IMR-90 (cell line): ENCODE results near the gene LDLRAD4. TPM values are rescaled to one million over a fixed set of nuclear protein-coding genes. Genes with fewer than 3 reads are reported as not detected.

ENCODE experiments used
- ATAC-seq: fragments of 200-7000 bp; cut with Tn5 transposase; 2 replicates; pipeline ENCODE4 v1.9.1; 2020; ENCODE audit warnings: low read depth, mild to moderate bottlenecking, moderate library complexity
- BruUV-seq: library from RNA; stranded (reverse); fragments of 400-500 nt; replicated peaks from 2 replicates; lab custom pipeline; 2021; lab: Mats Ljungman, UMichigan
- CTCF ChIA-PET: fragments of 300-600 bp; formaldehyde crosslinking; extraction: SDS; loops from one replicate; lab custom pipeline; 2021; ENCODE audit warnings: antibody characterized with exemption; lab: Yijun Ruan, JAX
- POLR2A ChIA-PET: fragments of 300-600 bp; sonication (Branson Sonifier 250); formaldehyde crosslinking; loops from one replicate; lab custom pipeline; 2022; ENCODE audit warnings: antibody characterized with exemption; ENCODE audit not compliant: unreplicated experiment; lab: Charles Lee
- DNase-seq: peaks from one replicate; pipeline ENCODE4 v3.0.0; 2013
- H2AFZ ChIP-seq: replicated peaks from 2 replicates; pipeline ENCODE3; 2013; ENCODE audit warnings: low read length, mild to moderate bottlenecking; ENCODE audit not compliant: poor library complexity
- H2AK5ac ChIP-seq: 2 replicates; pipeline ENCODE4 v1.6.1; 2013; ENCODE audit warnings: low read depth, low read length, inconsistent platforms
- H2AK9ac ChIP-seq: replicated peaks from 2 replicates; pipeline ENCODE3; 2013; ENCODE audit warnings: mild to moderate bottlenecking, low read depth, low read length, moderate library complexity; ENCODE audit not compliant: poor library complexity
- H2BK120ac ChIP-seq: 2 replicates; pipeline ENCODE4 v1.6.1; 2013; ENCODE audit warnings: low read depth, low read length, inconsistent platforms
- H2BK15ac ChIP-seq: 3 replicates; pipeline ENCODE4 v1.6.1; 2013; ENCODE audit warnings: low read depth, low read length, inconsistent platforms
- H2BK20ac ChIP-seq: 2 replicates; pipeline ENCODE4 v1.6.1; 2013; ENCODE audit warnings: low read depth, mild to moderate bottlenecking, inconsistent platforms, low read length, moderate library complexity
- H2BK5ac ChIP-seq: 2 replicates; pipeline ENCODE4 v1.6.1; 2013; ENCODE audit warnings: mild to moderate bottlenecking, low read depth, low read length, inconsistent platforms; ENCODE audit not compliant: poor library complexity, severe bottlenecking
- H3K14ac ChIP-seq: replicated peaks from 2 replicates; pipeline ENCODE4 v1.6.1; 2013; ENCODE audit warnings: low read depth, low read length, inconsistent platforms
- H3K18ac ChIP-seq: 2 replicates; pipeline ENCODE4 v1.6.1; 2013; ENCODE audit warnings: low read depth, low read length, control low read depth
- H3K23ac ChIP-seq: 2 replicates; pipeline ENCODE4 v1.6.1; 2013; ENCODE audit warnings: low read depth, low read length, inconsistent platforms
- H3K27ac ChIP-seq: 2 replicates; pipeline ENCODE4 v1.5.1; 2013; ENCODE audit warnings: mild to moderate bottlenecking, control low read depth, low read length; ENCODE audit not compliant: insufficient read depth
- H3K27me3 ChIP-seq: 2 replicates; pipeline ENCODE4 v1.6.1; 2013; ENCODE audit warnings: low read length; ENCODE audit not compliant: control insufficient read depth, insufficient read depth
- H3K36me3 ChIP-seq: 2 replicates; pipeline ENCODE4 v1.6.1; 2013; ENCODE audit warnings: low read length, mixed read lengths; ENCODE audit not compliant: control insufficient read depth, insufficient read depth
- H3K4ac ChIP-seq: 2 replicates; pipeline ENCODE4 v1.6.1; 2013; ENCODE audit warnings: low read depth, low read length, inconsistent platforms
- H3K4me1 ChIP-seq: 2 replicates; pipeline ENCODE4 v1.6.1; 2013; ENCODE audit warnings: low read length, mixed read lengths; ENCODE audit not compliant: control insufficient read depth, insufficient read depth
- H3K4me2 ChIP-seq: 2 replicates; pipeline ENCODE4 v1.6.1; 2013; ENCODE audit warnings: low read depth, mild to moderate bottlenecking, control low read depth, low read length, moderate library complexity
- H3K4me3 ChIP-seq: 2 replicates; pipeline ENCODE4 v1.5.1; 2013; ENCODE audit warnings: low read depth, mild to moderate bottlenecking, control low read depth, low read length, moderate library complexity; ENCODE audit not compliant: insufficient read depth
- H3K56ac ChIP-seq: 2 replicates; pipeline ENCODE4 v1.6.1; 2013; ENCODE audit warnings: low read length, inconsistent platforms; ENCODE audit not compliant: insufficient read depth; ENCODE audit errors: extremely low read depth
- H3K79me1 ChIP-seq, 2 experiments: 2 replicates each; pipeline ENCODE4 v1.6.1; 2013; ENCODE audit warnings: low read length in 2 of 2, inconsistent platforms in 1 of 2, low read depth in 1 of 2
- H3K9ac ChIP-seq: 2 replicates; pipeline ENCODE4 v1.6.1; 2013; ENCODE audit warnings: low read depth, low read length, control low read depth
- H3K9me1 ChIP-seq: 2 replicates; pipeline ENCODE4 v1.6.1; 2013; ENCODE audit warnings: low read length, inconsistent platforms; ENCODE audit not compliant: insufficient read depth
- H3K9me3 ChIP-seq: 2 replicates; pipeline ENCODE4 v1.6.1; 2013; ENCODE audit warnings: low read length; ENCODE audit not compliant: control insufficient read depth, insufficient read depth
- H4K20me1 ChIP-seq: 2 replicates; pipeline ENCODE4 v1.6.1; 2013; ENCODE audit warnings: low read length, inconsistent platforms; ENCODE audit not compliant: insufficient read depth
- H4K5ac ChIP-seq: 2 replicates; pipeline ENCODE4 v1.6.1; 2013; ENCODE audit warnings: mild to moderate bottlenecking, low read depth, low read length, control low read depth
- H4K8ac ChIP-seq, 2 experiments: 2 replicates each; pipeline ENCODE4 v1.6.1; 2013; ENCODE audit warnings: low read depth in 2 of 2, low read length in 2 of 2, control low read depth in 1 of 2, inconsistent platforms in 1 of 2
- H4K91ac ChIP-seq: 2 replicates; pipeline ENCODE4 v1.6.1; 2013; ENCODE audit warnings: low read depth, low read length, inconsistent platforms; ENCODE audit not compliant: insufficient read depth
- ELK1 ChIP-seq: fragments of 150-350 bp; IDR thresholded peaks from 2 replicates; pipeline ENCODE4 v1.6.1; 2016; ENCODE audit warnings: low read depth, mild to moderate bottlenecking, low read length, moderate library complexity, borderline replicate concordance
- MXI1 ChIP-seq: IDR thresholded peaks from 2 replicates; pipeline ENCODE4 v1.6.1; 2012; ENCODE audit warnings: low read depth, mild to moderate bottlenecking, low read length, moderate library complexity, borderline replicate concordance
- WGBS, 2 experiments: methylation state at CpG; one replicate each; pipeline versions ENCODE4 v1.1.5 to v1.1.7; 2013; ENCODE audit warnings: missing lambda C conversion rate in 2 of 2; ENCODE audit not compliant: insufficient read length in 1 of 2; ENCODE audit errors: extremely low coverage in 2 of 2; 5-methylcytosine and 5-hydroxymethylcytosine counted together
- dilution Hi-C: fragments of 300-500 bp; cut with HindIII; formaldehyde crosslinking; loops from one replicate; pipeline ENCODE4 v1.14.3; 2018; ENCODE audit warnings: low sequenced_read_pairs; ENCODE audit not compliant: unreplicated experiment
- in situ Hi-C: fragments of 300-500 bp; cut with MboI; formaldehyde crosslinking; loops from 3 replicates; pipeline ENCODE4 v1.14.3; 2019; ENCODE audit warnings: low sequenced_read_pairs, inconsistent platforms, mixed read lengths
- intact Hi-C: fragments of 100-400 bp; cut with micrococcal nuclease; formaldehyde crosslinking; loops from 2 replicates; pipeline ENCODE4 v1.10.0; 2022
- polyA plus RNA-seq, 3 experiments: library from polyadenylated mRNA; depleted of rRNA; stranded (reverse); fragments of >200 nt; gene quantifications; 2 replicates each; pipeline ENCODE4 v1.2.3, GENCODE V29; 2012; ENCODE audit warnings: low replicate concordance in 1 of 3
- total RNA-seq: library from RNA; depleted of rRNA; stranded (reverse); fragments of >200 nt; gene quantifications from 2 replicates; pipeline ENCODE4 v1.2.3, GENCODE V29; 2012
- TF ChIP-seq, protein P1 (sequence below): fragments of 150-350 bp; IDR thresholded peaks from 2 replicates; pipeline ENCODE4 v1.6.1; 2017; ENCODE audit warnings: mild to moderate bottlenecking, antibody characterized with exemption, low read length, low read depth

The LDLRAD4 gene
- total and polyA plus RNA-seq, 2 of the 4 experiments (the other 2 are of a cell fraction): not detected

- no peak overlapping the region for H4K91ac ChIP-seq
- dilution Hi-C loops: no loop called here
- H2BK5ac ChIP-seq: no peak overlapping the region
- DNase-seq: no peak
- peaks cover 2% of the 10 kb centered on the region; the same call in 1 of the 2 replicates for H3K9me3 ChIP-seq
- no peaks in the 10 kb centered on the region for H3K27me3 ChIP-seq
- no peak for ATAC-seq
- no peak overlapping the region for H2AK5ac ChIP-seq
- no peak overlapping the region for H3K4me3 ChIP-seq
- in situ Hi-C loops: no loop called here
- H3K4ac ChIP-seq: no peak overlapping the region
- no peak overlapping the region for H3K27ac ChIP-seq
- H3K23ac ChIP-seq: no peak overlapping the region
- no peak overlapping the region for H2BK15ac ChIP-seq
- H3K4me2 ChIP-seq: no peak overlapping the region
- H3K14ac ChIP-seq: no peak overlapping the region
- H4K8ac ChIP-seq: no peak overlapping the region
- H3K36me3 ChIP-seq: no peaks in the 10 kb centered on the region
- no peak overlapping the region for H3K18ac ChIP-seq
- TF ChIP-seq MXI1 (no peak), ELK1 (no peak)
- TF ChIP-seq, protein P1, sequence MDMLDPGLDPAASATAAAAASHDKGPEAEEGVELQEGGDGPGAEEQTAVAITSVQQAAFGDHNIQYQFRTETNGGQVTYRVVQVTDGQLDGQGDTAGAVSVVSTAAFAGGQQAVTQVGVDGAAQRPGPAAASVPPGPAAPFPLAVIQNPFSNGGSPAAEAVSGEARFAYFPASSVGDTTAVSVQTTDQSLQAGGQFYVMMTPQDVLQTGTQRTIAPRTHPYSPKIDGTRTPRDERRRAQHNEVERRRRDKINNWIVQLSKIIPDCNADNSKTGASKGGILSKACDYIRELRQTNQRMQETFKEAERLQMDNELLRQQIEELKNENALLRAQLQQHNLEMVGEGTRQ: no peak
- ChIA-PET CTCF (no interaction called here), POLR2A (interaction anchor here (0.6 kb wide), 1 partner anchor 183 kb away, joined by 3 read pairs; no protein-coding TSS in a partner anchor)
- no peak overlapping the region for H2BK20ac ChIP-seq
- H3K56ac ChIP-seq: no peak overlapping the region
- H2AFZ ChIP-seq: no peak overlapping the region
- H2BK120ac ChIP-seq: no peak overlapping the region
- BruUV-seq: no TSS peak
- H4K5ac ChIP-seq: no peak overlapping the region
- H3K9ac ChIP-seq: no peak overlapping the region
- no peak overlapping the region for H2AK9ac ChIP-seq
- intact Hi-C loops: no loop called here
- no peaks in the 10 kb centered on the region for H3K9me1 ChIP-seq
- no peaks in the 10 kb centered on the region for H4K20me1 ChIP-seq
- H3K79me1 ChIP-seq: no peaks in the 10 kb centered on the region
- whole genome bisulfite sequencing, 2 experiments: 88% methylated on average over 5 of the region's 12 CpGs; no CpG with 5 or more reads in 1 of the 2 experiments
- H3K4me1 ChIP-seq: no peaks in the 10 kb centered on the region
Observed at GRCh38 chr18:13415736-13416135, 197.2 kb downstream of the LDLRAD4 start.
